GM12878 (cell line): Measurements from ENCODE around the gene JAG2. TPM values are rescaled to one million over a fixed set of nuclear protein-coding genes. Genes with fewer than 3 reads are reported as not detected.

Experiments
- ATAC-seq: fragments of 200-7000 bp; cut with Tn5 transposase; 3 replicates; pipeline ENCODE4 v1.9.1; 2020; ENCODE audit warnings: mild to moderate bottlenecking, moderate library complexity
- BruUV-seq: library from RNA; stranded (reverse); fragments of 400-500 nt; replicated peaks from 2 replicates; lab custom pipeline; 2021; lab: Mats Ljungman, UMichigan
- CTCF ChIA-PET: fragments of 300-600 bp; sonication (Branson Sonifier 250); formaldehyde crosslinking; extraction: SDS; loops from one replicate; lab custom pipeline; 2021; ENCODE audit warnings: inconsistent platforms; lab: Yijun Ruan, JAX
- POLR2A ChIA-PET: fragments of 350-600 bp; formaldehyde crosslinking; extraction: SDS; loops from one replicate; lab custom pipeline; 2021; ENCODE audit warnings: inconsistent platforms; lab: Charles Lee
- RAD21 ChIA-PET: fragments of 300-600 bp; sonication (Branson Sonifier 250); formaldehyde crosslinking; loops from one replicate; lab custom pipeline; 2023; ENCODE audit warnings: antibody characterized with exemption; ENCODE audit not compliant: unreplicated experiment; lab: Charles Lee
- SMC1A ChIA-PET: fragments of 300-600 bp; sonication (Branson Sonifier 250); formaldehyde crosslinking; loops from one replicate; lab custom pipeline; 2023; ENCODE audit not compliant: unreplicated experiment, uncharacterized antibody; lab: Charles Lee
- DNase-seq: peaks from one replicate; pipeline ENCODE4 v3.0.0-alpha.2; 2011; ENCODE audit warnings: low read depth, low spot score
- FAIRE-seq: peaks from 3 replicates; lab custom pipeline; 2011; peaks lifted over from hg19 to GRCh38; lab: Jason Lieb, UNC
- H2AFZ ChIP-seq: 2 replicates; pipeline ENCODE4 v1.6.0; 2011; ENCODE audit warnings: low read depth, low read length, control low read depth; ENCODE audit not compliant: control insufficient read depth
- H3K27ac ChIP-seq: 2 replicates; pipeline ENCODE4 v1.5.1; 2011; ENCODE audit warnings: control low read depth; ENCODE audit not compliant: control insufficient read depth, insufficient read depth
- H3K27me3 ChIP-seq, 2 experiments: replicated peaks in 1 of 2; 2 replicates each; pipeline versions ENCODE4 v1.6.0 to v1.6.1; 2011; ENCODE audit warnings: low read length in 1 of 2; ENCODE audit not compliant: control insufficient read depth in 2 of 2, insufficient read depth in 2 of 2
- H3K36me3 ChIP-seq, 2 experiments: 2 replicates each; pipeline ENCODE4 v1.5.1; 2011; ENCODE audit warnings: low read length in 1 of 2; ENCODE audit not compliant: control insufficient read depth in 2 of 2, insufficient read depth in 2 of 2
- H3K4me1 ChIP-seq: 2 replicates; pipeline ENCODE4 v1.6.1; 2011; ENCODE audit warnings: mild to moderate bottlenecking, low read length, moderate library complexity, mixed read lengths; ENCODE audit not compliant: control insufficient read depth, insufficient read depth
- H3K4me2 ChIP-seq: 2 replicates; pipeline ENCODE4 v1.6.0; 2011; ENCODE audit warnings: control low read depth; ENCODE audit not compliant: control insufficient read depth, insufficient read depth
- H3K4me3 ChIP-seq: fragments of 200-600 bp; sonication (generic); 2 replicates; pipeline ENCODE4 v1.5.1; 2016
- H3K79me2 ChIP-seq: 2 replicates; pipeline ENCODE4 v1.6.0; 2011; ENCODE audit warnings: low read length; ENCODE audit not compliant: control insufficient read depth, insufficient read depth
- H3K9ac ChIP-seq: 2 replicates; pipeline ENCODE4 v1.8.0; 2011; ENCODE audit warnings: low read length, control low read depth, mixed read lengths; ENCODE audit not compliant: control insufficient read depth, insufficient read depth
- H3K9me3 ChIP-seq: replicated peaks from 3 replicates; pipeline ENCODE4 v1.5.1; 2011; ENCODE audit warnings: mild to moderate bottlenecking, low read length; ENCODE audit not compliant: control insufficient read depth, insufficient read depth
- H4K20me1 ChIP-seq: 2 replicates; pipeline ENCODE4 v1.6.0; 2011; ENCODE audit not compliant: control insufficient read depth, insufficient read depth
- BHLHE40 ChIP-seq, 2 experiments: fragments of 450-650 bp in 1 of 2; IDR thresholded peaks; 2 replicates each; pipeline ENCODE4 v1.6.1; 2011 to 2017; ENCODE audit warnings: low read depth in 2 of 2, borderline replicate concordance in 1 of 2, improper control_type of control experiment in 1 of 2, low read length in 1 of 2, mild to moderate bottlenecking in 1 of 2
- CBX3 ChIP-seq: fragments of 200-600 bp; sonication (generic); IDR thresholded peaks from 2 replicates; pipeline ENCODE4 v1.6.1; 2016; ENCODE audit warnings: low read depth, borderline replicate concordance
- CHD1 ChIP-seq: IDR thresholded peaks from 2 replicates; pipeline ENCODE4 v1.6.1; 2012; ENCODE audit warnings: low read depth, low read length, improper control_type of control experiment
- LARP7 ChIP-seq: fragments of 450-650 bp; IDR thresholded peaks from 2 replicates; pipeline ENCODE4 v1.6.1; 2017; ENCODE audit warnings: mild to moderate bottlenecking
- PBX3 ChIP-seq: IDR thresholded peaks from 2 replicates; pipeline ENCODE4 v1.6.1; 2011; ENCODE audit warnings: mild to moderate bottlenecking, low read depth, low read length, moderate library complexity; ENCODE audit not compliant: insufficient replicate concordance
- RAD21 ChIP-seq: IDR thresholded peaks from 2 replicates; pipeline ENCODE4 v1.6.1; 2011; ENCODE audit warnings: mild to moderate bottlenecking, low read depth, low read length, moderate library complexity; ENCODE audit not compliant: insufficient read depth
- TAF1 ChIP-seq: IDR thresholded peaks from 2 replicates; pipeline ENCODE4 v1.6.1; 2011; ENCODE audit warnings: mild to moderate bottlenecking, low read depth, low read length, borderline replicate concordance
- WGBS: methylation state at CpG from one replicate; pipeline ENCODE4 v1.1.6; 2016; ENCODE audit warnings: low lambda C conversion rate; ENCODE audit not compliant: insufficient replicate concordance, insufficient coverage; ENCODE audit errors: missing lambda C conversion rate; 5-methylcytosine and 5-hydroxymethylcytosine counted together
- in situ Hi-C: fragments of 300-500 bp; cut with MboI; formaldehyde crosslinking; loops from 9 replicates; pipeline ENCODE4 v1.14.3; 2018; ENCODE audit warnings: mixed read lengths
- intact Hi-C: fragments of 100-400 bp; cut with micrococcal nuclease; formaldehyde crosslinking; loops from one replicate; pipeline ENCODE4 v1.14.2; 2022; ENCODE audit not compliant: unreplicated experiment
- polyA plus RNA-seq, 11 experiments: library from polyadenylated mRNA; depleted of rRNA in 4 of 11; unstranded in 6 of 11; stranded (reverse) in 5 of 11; fragments of >200 nt; fragmentation: Nextera tagmentation in 4 of 11; fragmentation: Illumina TruSeq in 1 of 11; extraction: Ambion mirVana in 4 of 11; extraction: Trizol in 1 of 11; gene quantifications; 1 replicate in 1 of 11; 2 replicates in 10 of 11; pipeline versions ENCODE4 v1.2.1 to v1.2.3, GENCODE V29; 2011 to 2016; ENCODE audit warnings: inconsistent platforms in 2 of 11, missing spikeins in 2 of 11, low read depth in 1 of 11
- total RNA-seq, 4 experiments: library from RNA; depleted of rRNA in 3 of 4; stranded (reverse); fragments of >200 nt in 3 of 4; fragmentation: Illumina TruSeq in 1 of 4; extraction: Trizol in 1 of 4; gene quantifications; 2 replicates each; pipeline versions ENCODE4 v1.2.1 to v1.2.3, GENCODE V29; 2013 to 2021

JAG2 gene
- total and polyA plus RNA-seq, 10 of the 15 experiments (the other 5 are each of a cell fraction or from before 2014, with no cell fraction given), result 0.04 to 0.14 (median 0.06) TPM; not detected in 5

DNA sequence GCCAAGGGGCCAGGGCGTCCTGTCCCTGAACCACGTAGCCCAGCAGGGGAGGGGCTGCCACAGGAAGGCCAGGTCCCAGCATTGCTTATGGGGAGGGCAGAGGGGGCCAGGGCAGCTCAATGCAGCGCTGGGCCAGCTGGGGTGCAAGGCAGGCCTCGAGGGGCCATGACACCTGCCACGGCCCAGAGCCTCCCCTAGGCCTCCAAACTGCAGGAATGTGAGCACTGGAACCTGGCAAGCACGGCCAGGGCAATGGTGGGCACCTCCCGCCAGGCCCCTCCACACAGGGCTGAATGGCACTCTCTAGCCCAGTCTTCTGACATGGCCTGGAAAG is 70.8 kb downstream of the JAG2 start:
- H3K27me3 ChIP-seq, result no peaks in the 10 kb centered on the region
- no TSS peak for BruUV-seq
- SMC1A ChIA-PET, result no interaction called here
- no peak for ATAC-seq
- intact Hi-C loops, result loop anchor here (10.0 kb wide), 1 partner anchor 67 kb away; the partner anchor contains the start of gene JAG2
- no peak for DNase-seq
- no peak for FAIRE-seq
- TF ChIP-seq RAD21, result no peak
- no peak for TF ChIP-seq LARP7
- TF ChIP-seq TAF1, result no peak
- no peak for TF ChIP-seq CHD1
- TF ChIP-seq CBX3, result no peak
- no peak for TF ChIP-seq BHLHE40 (IDR thresholded peaks at IDR 0.05; ENCODE audit: borderline replicate concordance in 1 of 2, low read depth in 2 of 2, low read length in 1 of 2)
- TF ChIP-seq PBX3, result no peak
- H3K36me3 ChIP-seq, result no peaks in the 10 kb centered on the region
- no peak overlapping the region for H2AFZ ChIP-seq
- RAD21 ChIA-PET, result no interaction called here
- no peak overlapping the region for H3K9ac ChIP-seq
- H3K27ac ChIP-seq, result no peak overlapping the region
- peaks cover 4% of the 10 kb centered on the region for H3K9me3 ChIP-seq
- H3K4me2 ChIP-seq, result no peak overlapping the region
- H4K20me1 ChIP-seq, result no peaks in the 10 kb centered on the region
- in situ Hi-C loops, result no loop called here
- no peak overlapping the region for H3K4me3 ChIP-seq
- 11% methylated on average over 7 of the region's 7 CpGs for WGBS
- H3K79me2 ChIP-seq, result no peaks in the 10 kb centered on the region
- peaks cover 6% of the 10 kb centered on the region for H3K4me1 ChIP-seq
- POLR2A ChIA-PET, result interaction anchor here (1.0 kb wide), 1 partner anchor 203 kb away, joined by 3 read pairs; the partner anchor contains the start of gene BRF1
- CTCF ChIA-PET, result interaction anchor here (1.0 kb wide), 1 partner anchor 440 kb away, joined by 3 read pairs; no protein-coding TSS in a partner anchor
